GM12878 (cell line): ENCODE results near the gene CDK4. TPM values are rescaled to one million over a fixed set of nuclear protein-coding genes. Genes with fewer than 3 reads are reported as not detected.

Experiments
- ATAC-seq: fragments of 200-7000 bp; cut with Tn5 transposase; 3 replicates; pipeline ENCODE4 v1.9.1; 2020; ENCODE audit warnings: mild to moderate bottlenecking, moderate library complexity
- BruUV-seq: library from RNA; stranded (reverse); fragments of 400-500 nt; replicated peaks from 2 replicates; lab custom pipeline; 2021; lab: Mats Ljungman, UMichigan
- CTCF ChIA-PET: fragments of 300-600 bp; sonication (Branson Sonifier 250); formaldehyde crosslinking; extraction: SDS; loops from one replicate; lab custom pipeline; 2021; ENCODE audit warnings: inconsistent platforms; lab: Yijun Ruan, JAX
- POLR2A ChIA-PET: fragments of 350-600 bp; formaldehyde crosslinking; extraction: SDS; loops from one replicate; lab custom pipeline; 2021; ENCODE audit warnings: inconsistent platforms; lab: Charles Lee
- RAD21 ChIA-PET: fragments of 300-600 bp; sonication (Branson Sonifier 250); formaldehyde crosslinking; loops from one replicate; lab custom pipeline; 2023; ENCODE audit warnings: antibody characterized with exemption; ENCODE audit not compliant: unreplicated experiment; lab: Charles Lee
- SMC1A ChIA-PET: fragments of 300-600 bp; sonication (Branson Sonifier 250); formaldehyde crosslinking; loops from one replicate; lab custom pipeline; 2023; ENCODE audit not compliant: unreplicated experiment, uncharacterized antibody; lab: Charles Lee
- DNase-seq: peaks from one replicate; pipeline ENCODE4 v3.0.0-alpha.2; 2011; ENCODE audit warnings: low read depth, low spot score
- FAIRE-seq: peaks from 3 replicates; lab custom pipeline; 2011; peaks lifted over from hg19 to GRCh38; lab: Jason Lieb, UNC
- H2AFZ ChIP-seq: 2 replicates; pipeline ENCODE4 v1.6.0; 2011; ENCODE audit warnings: low read depth, low read length, control low read depth; ENCODE audit not compliant: control insufficient read depth
- H3K27ac ChIP-seq: 2 replicates; pipeline ENCODE4 v1.5.1; 2011; ENCODE audit warnings: control low read depth; ENCODE audit not compliant: control insufficient read depth, insufficient read depth
- H3K27me3 ChIP-seq, 2 experiments: replicated peaks in 1 of 2; 2 replicates each; pipeline versions ENCODE4 v1.6.0 to v1.6.1; 2011; ENCODE audit warnings: low read length in 1 of 2; ENCODE audit not compliant: control insufficient read depth in 2 of 2, insufficient read depth in 2 of 2
- H3K36me3 ChIP-seq, 2 experiments: 2 replicates each; pipeline ENCODE4 v1.5.1; 2011; ENCODE audit warnings: low read length in 1 of 2; ENCODE audit not compliant: control insufficient read depth in 2 of 2, insufficient read depth in 2 of 2
- H3K4me1 ChIP-seq: 2 replicates; pipeline ENCODE4 v1.6.1; 2011; ENCODE audit warnings: mild to moderate bottlenecking, low read length, moderate library complexity, mixed read lengths; ENCODE audit not compliant: control insufficient read depth, insufficient read depth
- H3K4me2 ChIP-seq: 2 replicates; pipeline ENCODE4 v1.6.0; 2011; ENCODE audit warnings: control low read depth; ENCODE audit not compliant: control insufficient read depth, insufficient read depth
- H3K4me3 ChIP-seq: fragments of 200-600 bp; sonication (generic); 2 replicates; pipeline ENCODE4 v1.5.1; 2016
- H3K79me2 ChIP-seq: 2 replicates; pipeline ENCODE4 v1.6.0; 2011; ENCODE audit warnings: low read length; ENCODE audit not compliant: control insufficient read depth, insufficient read depth
- H3K9ac ChIP-seq: 2 replicates; pipeline ENCODE4 v1.8.0; 2011; ENCODE audit warnings: low read length, control low read depth, mixed read lengths; ENCODE audit not compliant: control insufficient read depth, insufficient read depth
- H3K9me3 ChIP-seq: replicated peaks from 3 replicates; pipeline ENCODE4 v1.5.1; 2011; ENCODE audit warnings: mild to moderate bottlenecking, low read length; ENCODE audit not compliant: control insufficient read depth, insufficient read depth
- H4K20me1 ChIP-seq: 2 replicates; pipeline ENCODE4 v1.6.0; 2011; ENCODE audit not compliant: control insufficient read depth, insufficient read depth
- FOXM1 ChIP-seq: IDR thresholded peaks from 2 replicates; pipeline ENCODE4 v1.6.1; 2012; ENCODE audit warnings: low read depth, mild to moderate bottlenecking, inconsistent platforms, low read length, moderate library complexity
- LARP7 ChIP-seq: fragments of 450-650 bp; IDR thresholded peaks from 2 replicates; pipeline ENCODE4 v1.6.1; 2017; ENCODE audit warnings: mild to moderate bottlenecking
- NR2C1 ChIP-seq: fragments of 450-650 bp; IDR thresholded peaks from 2 replicates; pipeline ENCODE4 v1.6.1; 2017; ENCODE audit warnings: antibody characterized with exemption, mild to moderate bottlenecking, moderate library complexity
- NR2F1 ChIP-seq: fragments of 450-650 bp; conservative IDR thresholded peaks from 2 replicates; pipeline ENCODE4 v1.6.1; 2017; ENCODE audit warnings: mild to moderate bottlenecking
- RCOR1 ChIP-seq: conservative IDR thresholded peaks from 2 replicates; pipeline ENCODE4 v1.6.1; 2012; ENCODE audit warnings: low read depth, low read length, improper control_type of control experiment
- RFX5 ChIP-seq: IDR thresholded peaks from 2 replicates; pipeline ENCODE4 v1.6.1; 2011; ENCODE audit warnings: low read depth, low read length, improper control_type of control experiment
- WGBS: methylation state at CpG from one replicate; pipeline ENCODE4 v1.1.6; 2016; ENCODE audit warnings: low lambda C conversion rate; ENCODE audit not compliant: insufficient replicate concordance, insufficient coverage; ENCODE audit errors: missing lambda C conversion rate; 5-methylcytosine and 5-hydroxymethylcytosine counted together
- in situ Hi-C: fragments of 300-500 bp; cut with MboI; formaldehyde crosslinking; loops from 9 replicates; pipeline ENCODE4 v1.14.3; 2018; ENCODE audit warnings: mixed read lengths
- intact Hi-C: fragments of 100-400 bp; cut with micrococcal nuclease; formaldehyde crosslinking; loops from one replicate; pipeline ENCODE4 v1.14.2; 2022; ENCODE audit not compliant: unreplicated experiment
- polyA plus RNA-seq, 11 experiments: library from polyadenylated mRNA; depleted of rRNA in 4 of 11; unstranded in 6 of 11; stranded (reverse) in 5 of 11; fragments of >200 nt; fragmentation: Nextera tagmentation in 4 of 11; fragmentation: Illumina TruSeq in 1 of 11; extraction: Ambion mirVana in 4 of 11; extraction: Trizol in 1 of 11; gene quantifications; 1 replicate in 1 of 11; 2 replicates in 10 of 11; pipeline versions ENCODE4 v1.2.1 to v1.2.3, GENCODE V29; 2011 to 2016; ENCODE audit warnings: inconsistent platforms in 2 of 11, missing spikeins in 2 of 11, low read depth in 1 of 11
- total RNA-seq, 4 experiments: library from RNA; depleted of rRNA in 3 of 4; stranded (reverse); fragments of >200 nt in 3 of 4; fragmentation: Illumina TruSeq in 1 of 4; extraction: Trizol in 1 of 4; gene quantifications; 2 replicates each; pipeline versions ENCODE4 v1.2.1 to v1.2.3, GENCODE V29; 2013 to 2021
- TF ChIP-seq, protein P1 (sequence below): fragments of 450-650 bp; IDR thresholded peaks from 2 replicates; pipeline ENCODE4 v1.6.1; 2017; ENCODE audit warnings: antibody characterized with exemption, mild to moderate bottlenecking, moderate library complexity
- TF ChIP-seq, protein P2 (sequence below): fragments of 450-650 bp; IDR thresholded peaks from 2 replicates; pipeline ENCODE4 v1.6.1; 2014; ENCODE audit warnings: mild to moderate bottlenecking
- TF ChIP-seq, protein P3 (sequence below): fragments of 150-350 bp; IDR thresholded peaks from 2 replicates; pipeline ENCODE4 v1.6.1; 2016; ENCODE audit warnings: low read depth, low read length
- TF ChIP-seq, protein P4 (sequence below): IDR thresholded peaks from 2 replicates; pipeline ENCODE4 v1.6.1; 2011; ENCODE audit warnings: low read depth, low read length, improper control_type of control experiment, borderline replicate concordance

Gene CDK4
- total and polyA plus RNA-seq, 10 of the 15 experiments (the other 5 are each of a cell fraction or from before 2014, with no cell fraction given): 26.1 to 385 (median 221) TPM

DNA sequence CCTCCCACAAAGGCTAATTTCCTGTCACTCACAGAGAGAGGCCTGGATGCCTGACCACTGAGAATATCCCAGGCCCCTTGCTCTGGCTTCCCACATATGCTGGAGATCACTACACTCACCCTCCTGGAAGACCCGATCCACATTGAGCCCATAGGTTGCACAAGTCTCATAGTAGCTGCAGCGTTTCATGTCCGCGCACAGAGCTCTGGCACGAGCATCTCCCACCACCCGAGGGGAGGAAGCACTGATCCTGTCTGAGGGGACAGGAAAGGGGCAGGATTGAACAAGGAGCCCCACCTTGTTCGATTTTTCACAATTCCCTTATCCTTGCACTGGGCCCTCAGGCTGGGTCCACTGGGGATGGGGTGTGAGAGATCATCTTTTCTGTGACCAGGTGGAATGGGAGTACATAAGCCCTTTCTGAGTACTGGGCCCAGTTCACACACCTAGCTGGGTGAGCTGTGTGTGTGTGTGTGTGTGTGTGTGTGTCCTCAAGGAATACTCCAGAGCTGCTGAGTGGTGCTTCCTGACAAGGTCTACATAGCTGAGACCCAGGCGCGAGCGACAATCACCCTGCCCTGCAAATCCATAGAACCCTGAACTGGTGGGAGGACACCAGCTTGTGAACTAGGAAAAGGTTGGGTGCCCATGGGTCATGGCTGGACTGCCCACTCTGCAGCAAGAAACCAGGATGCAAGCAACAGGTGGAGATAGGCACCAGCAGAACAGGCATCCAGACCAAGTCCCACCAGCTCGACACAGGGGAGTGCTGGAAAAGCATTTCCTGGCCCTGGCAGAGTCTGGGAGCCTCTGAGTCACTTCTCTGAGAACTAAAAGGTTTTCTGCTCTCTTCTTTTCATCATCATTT lies 19.1 kb downstream of the CDK4 start (continued):
- TF ChIP-seq, protein P1, sequence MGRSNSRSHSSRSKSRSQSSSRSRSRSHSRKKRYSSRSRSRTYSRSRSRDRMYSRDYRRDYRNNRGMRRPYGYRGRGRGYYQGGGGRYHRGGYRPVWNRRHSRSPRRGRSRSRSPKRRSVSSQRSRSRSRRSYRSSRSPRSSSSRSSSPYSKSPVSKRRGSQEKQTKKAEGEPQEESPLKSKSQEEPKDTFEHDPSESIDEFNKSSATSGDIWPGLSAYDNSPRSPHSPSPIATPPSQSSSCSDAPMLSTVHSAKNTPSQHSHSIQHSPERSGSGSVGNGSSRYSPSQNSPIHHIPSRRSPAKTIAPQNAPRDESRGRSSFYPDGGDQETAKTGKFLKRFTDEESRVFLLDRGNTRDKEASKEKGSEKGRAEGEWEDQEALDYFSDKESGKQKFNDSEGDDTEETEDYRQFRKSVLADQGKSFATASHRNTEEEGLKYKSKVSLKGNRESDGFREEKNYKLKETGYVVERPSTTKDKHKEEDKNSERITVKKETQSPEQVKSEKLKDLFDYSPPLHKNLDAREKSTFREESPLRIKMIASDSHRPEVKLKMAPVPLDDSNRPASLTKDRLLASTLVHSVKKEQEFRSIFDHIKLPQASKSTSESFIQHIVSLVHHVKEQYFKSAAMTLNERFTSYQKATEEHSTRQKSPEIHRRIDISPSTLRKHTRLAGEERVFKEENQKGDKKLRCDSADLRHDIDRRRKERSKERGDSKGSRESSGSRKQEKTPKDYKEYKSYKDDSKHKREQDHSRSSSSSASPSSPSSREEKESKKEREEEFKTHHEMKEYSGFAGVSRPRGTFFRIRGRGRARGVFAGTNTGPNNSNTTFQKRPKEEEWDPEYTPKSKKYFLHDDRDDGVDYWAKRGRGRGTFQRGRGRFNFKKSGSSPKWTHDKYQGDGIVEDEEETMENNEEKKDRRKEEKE: no peak
- TF ChIP-seq, protein P2, sequence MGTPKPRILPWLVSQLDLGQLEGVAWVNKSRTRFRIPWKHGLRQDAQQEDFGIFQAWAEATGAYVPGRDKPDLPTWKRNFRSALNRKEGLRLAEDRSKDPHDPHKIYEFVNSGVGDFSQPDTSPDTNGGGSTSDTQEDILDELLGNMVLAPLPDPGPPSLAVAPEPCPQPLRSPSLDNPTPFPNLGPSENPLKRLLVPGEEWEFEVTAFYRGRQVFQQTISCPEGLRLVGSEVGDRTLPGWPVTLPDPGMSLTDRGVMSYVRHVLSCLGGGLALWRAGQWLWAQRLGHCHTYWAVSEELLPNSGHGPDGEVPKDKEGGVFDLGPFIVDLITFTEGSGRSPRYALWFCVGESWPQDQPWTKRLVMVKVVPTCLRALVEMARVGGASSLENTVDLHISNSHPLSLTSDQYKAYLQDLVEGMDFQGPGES: no peak
- TF ChIP-seq NR2F1 (no peak), RFX5 (no peak)
- TF ChIP-seq, all 136 proteins: peak for 0

DNA sequence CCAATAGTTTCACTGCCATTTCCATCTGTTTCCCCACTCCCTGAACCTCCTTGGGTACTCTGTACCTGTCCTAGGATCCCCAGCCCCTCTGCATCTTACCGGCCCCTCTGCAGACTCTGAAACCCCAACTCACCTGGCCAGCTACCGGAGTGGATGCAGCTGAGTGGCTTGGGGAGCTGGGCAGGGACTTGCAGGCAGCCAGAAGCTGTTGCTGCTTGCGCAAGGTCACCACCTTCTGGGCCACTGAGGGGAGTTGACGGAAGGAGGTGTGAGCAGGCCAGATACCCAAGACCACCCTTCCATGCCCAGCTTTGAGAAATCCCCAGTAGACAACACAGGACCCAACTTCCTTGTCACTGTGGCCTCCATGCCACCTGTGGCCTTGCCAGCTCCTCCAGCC lies 19.8 kb downstream of the CDK4 start:
- DNase-seq (no peak), ATAC-seq (no peak), FAIRE-seq (no peak)
- ChIA-PET SMC1A (interaction anchor here (1.9 kb wide), 1 partner anchor 9 kb away, joined by 5 read pairs; no protein-coding TSS in a partner anchor), RAD21 (no interaction called here), POLR2A (no interaction called here), CTCF (interaction anchor here (0.6 to 1.3 kb wide), 6 partner anchors 9 to 460 kb away, joined by 3 to 4 read pairs (median 3); partner anchors contain the start of gene TSPAN31)
- Histone ChIP-seq H3K9me3 (no peaks in the 10 kb centered on the region), H3K27me3 (no peaks in the 10 kb centered on the region), H3K79me2 (no peaks in the 10 kb centered on the region), H3K4me2 (no peak overlapping the region), H2AFZ (no peak overlapping the region), H3K4me1 (no peaks in the 10 kb centered on the region), H3K36me3 (peaks cover 8 to 12% of the 10 kb centered on the region in 2 experiments), H3K4me3 (no peak overlapping the region), H3K9ac (no peak overlapping the region), H3K27ac (no peak overlapping the region), H4K20me1 (no peaks in the 10 kb centered on the region)
- in situ Hi-C loops: no loop called here
- intact Hi-C loops: no loop called here
- 95% methylated on average over 4 of the region's 4 CpGs for WGBS
- no TSS peak for BruUV-seq
- TF ChIP-seq LARP7 (no peak), FOXM1 (no peak), NR2C1 (no peak), RCOR1 (no peak)
- TF ChIP-seq, protein P3, sequence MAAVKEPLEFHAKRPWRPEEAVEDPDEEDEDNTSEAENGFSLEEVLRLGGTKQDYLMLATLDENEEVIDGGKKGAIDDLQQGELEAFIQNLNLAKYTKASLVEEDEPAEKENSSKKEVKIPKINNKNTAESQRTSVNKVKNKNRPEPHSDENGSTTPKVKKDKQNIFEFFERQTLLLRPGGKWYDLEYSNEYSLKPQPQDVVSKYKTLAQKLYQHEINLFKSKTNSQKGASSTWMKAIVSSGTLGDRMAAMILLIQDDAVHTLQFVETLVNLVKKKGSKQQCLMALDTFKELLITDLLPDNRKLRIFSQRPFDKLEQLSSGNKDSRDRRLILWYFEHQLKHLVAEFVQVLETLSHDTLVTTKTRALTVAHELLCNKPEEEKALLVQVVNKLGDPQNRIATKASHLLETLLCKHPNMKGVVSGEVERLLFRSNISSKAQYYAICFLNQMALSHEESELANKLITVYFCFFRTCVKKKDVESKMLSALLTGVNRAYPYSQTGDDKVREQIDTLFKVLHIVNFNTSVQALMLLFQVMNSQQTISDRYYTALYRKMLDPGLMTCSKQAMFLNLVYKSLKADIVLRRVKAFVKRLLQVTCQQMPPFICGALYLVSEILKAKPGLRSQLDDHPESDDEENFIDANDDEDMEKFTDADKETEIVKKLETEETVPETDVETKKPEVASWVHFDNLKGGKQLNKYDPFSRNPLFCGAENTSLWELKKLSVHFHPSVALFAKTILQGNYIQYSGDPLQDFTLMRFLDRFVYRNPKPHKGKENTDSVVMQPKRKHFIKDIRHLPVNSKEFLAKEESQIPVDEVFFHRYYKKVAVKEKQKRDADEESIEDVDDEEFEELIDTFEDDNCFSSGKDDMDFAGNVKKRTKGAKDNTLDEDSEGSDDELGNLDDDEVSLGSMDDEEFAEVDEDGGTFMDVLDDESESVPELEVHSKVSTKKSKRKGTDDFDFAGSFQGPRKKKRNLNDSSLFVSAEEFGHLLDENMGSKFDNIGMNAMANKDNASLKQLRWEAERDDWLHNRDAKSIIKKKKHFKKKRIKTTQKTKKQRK: no peak
- TF ChIP-seq, protein P4, sequence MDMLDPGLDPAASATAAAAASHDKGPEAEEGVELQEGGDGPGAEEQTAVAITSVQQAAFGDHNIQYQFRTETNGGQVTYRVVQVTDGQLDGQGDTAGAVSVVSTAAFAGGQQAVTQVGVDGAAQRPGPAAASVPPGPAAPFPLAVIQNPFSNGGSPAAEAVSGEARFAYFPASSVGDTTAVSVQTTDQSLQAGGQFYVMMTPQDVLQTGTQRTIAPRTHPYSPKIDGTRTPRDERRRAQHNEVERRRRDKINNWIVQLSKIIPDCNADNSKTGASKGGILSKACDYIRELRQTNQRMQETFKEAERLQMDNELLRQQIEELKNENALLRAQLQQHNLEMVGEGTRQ: no peak
